Measurements from ENCODE around the gene MACROD1. TPM values are rescaled to one million over a fixed set of nuclear protein-coding genes. Genes with fewer than 3 reads are reported as not detected.

Gene MACROD1
- total RNA-seq, 1 experiment from 2014 or later = 30.9 TPM

DNA sequence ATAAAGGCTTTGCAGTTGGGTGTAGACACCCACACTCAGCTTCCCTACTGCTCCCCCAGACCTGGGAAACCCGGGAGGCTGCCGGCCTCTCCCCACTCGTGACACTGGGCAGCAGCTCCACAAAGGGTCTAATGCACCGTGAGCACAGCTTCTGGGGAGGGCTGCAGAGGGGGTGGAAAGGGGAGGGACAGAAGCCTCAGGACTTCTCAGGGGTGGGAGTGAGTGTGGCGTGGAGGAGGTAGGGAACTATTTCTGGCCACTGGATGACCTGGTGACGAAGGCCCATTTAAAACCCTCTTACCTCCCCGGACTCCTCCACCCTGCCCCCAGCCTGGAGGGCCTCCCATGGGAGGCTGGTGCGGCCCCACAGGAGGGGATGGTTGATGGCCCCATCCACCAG is 56.6 kb downstream of the MACROD1 start:
- no peak for DNase-seq
- no peak overlapping the region for H3K4me3 ChIP-seq (ENCODE audit: insufficient read depth, low read depth, low read length)
- no peaks in the 10 kb centered on the region for H3K36me3 ChIP-seq (replicated peaks; ENCODE audit: control insufficient read depth, insufficient read depth, low read length)
- H3K27me3 ChIP-seq (ENCODE audit: control insufficient read depth, insufficient read depth, low read length) = no peaks in the 10 kb centered on the region

- H3K27me3 ChIP-seq (ENCODE audit: control insufficient read depth, insufficient read depth, low read length) = no peaks in the 10 kb centered on the region; the same call in 1 of the 2 replicates
- no peaks in the 10 kb centered on the region for H3K36me3 ChIP-seq (replicated peaks; ENCODE audit: control insufficient read depth, insufficient read depth, low read length)
- no peak for DNase-seq
- H3K4me3 ChIP-seq (ENCODE audit: insufficient read depth, low read depth, low read length) = no peak overlapping the region
Observed at GRCh38 chr11:64107303-64107702, 58.6 kb downstream of the MACROD1 start.

GRCh38 chr11:64104632-64105031 is 61.3 kb downstream of the MACROD1 start:
- Histone ChIP-seq H3K36me3 (replicated peaks; ENCODE audit: control insufficient read depth, insufficient read depth, low read length) (no peaks in the 10 kb centered on the region), H3K27me3 (ENCODE audit: control insufficient read depth, insufficient read depth, low read length) (peaks cover 3% of the 10 kb centered on the region; the same call in 1 of the 2 replicates), H3K4me3 (ENCODE audit: insufficient read depth, low read depth, low read length) (no peak overlapping the region)
- DNase-seq = no peak

GRCh38 chr11:64103277-64103985 is 62.5 kb downstream of the MACROD1 start:
- peaks cover 3% of the 10 kb centered on the region for H3K27me3 ChIP-seq (ENCODE audit: control insufficient read depth, insufficient read depth, low read length)
- no peak for DNase-seq
- H3K36me3 ChIP-seq (replicated peaks; ENCODE audit: control insufficient read depth, insufficient read depth, low read length) = no peaks in the 10 kb centered on the region
- no peak overlapping the region for H3K4me3 ChIP-seq (ENCODE audit: insufficient read depth, low read depth, low read length)

DNA sequence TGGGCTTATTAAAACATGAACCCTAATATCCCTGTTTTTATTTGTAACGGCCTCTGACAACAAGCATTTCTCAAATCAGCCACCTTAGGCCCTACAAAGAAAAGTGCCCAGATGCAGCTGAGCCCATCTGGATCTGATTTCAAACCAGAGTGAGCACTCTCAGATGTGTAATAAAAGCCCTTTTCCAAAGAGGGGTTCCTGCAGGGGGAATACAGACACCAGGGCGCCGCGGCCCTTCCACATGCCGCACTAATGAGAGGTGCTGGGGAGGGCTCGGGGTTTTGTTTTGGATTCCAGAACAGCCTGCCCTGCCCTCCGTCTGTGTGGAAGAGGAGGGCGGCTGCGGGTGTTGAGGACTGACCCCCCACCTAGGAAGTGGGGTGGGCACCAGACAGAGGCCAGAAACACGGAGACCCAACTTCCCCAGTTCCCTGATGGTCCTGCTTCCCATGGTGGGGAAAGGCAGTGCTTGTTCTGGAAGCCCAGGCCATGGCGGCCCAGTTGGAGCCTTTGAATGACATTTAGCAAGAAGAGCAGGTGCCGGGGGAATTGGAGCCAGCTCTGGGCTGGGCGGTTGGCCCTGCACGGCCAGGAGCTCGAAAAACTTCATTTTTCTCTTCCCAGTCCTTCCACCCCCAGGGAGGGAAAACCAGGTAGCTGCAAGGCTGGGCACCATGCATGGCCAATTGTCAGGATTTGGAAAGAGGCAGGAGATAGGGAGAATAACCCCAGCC is 63.7 kb downstream of the MACROD1 start:
- Histone ChIP-seq H3K27me3 (ENCODE audit: control insufficient read depth, insufficient read depth, low read length) (peaks cover 3% of the 10 kb centered on the region), H3K36me3 (replicated peaks; ENCODE audit: control insufficient read depth, insufficient read depth, low read length) (no peaks in the 10 kb centered on the region), H3K4me3 (ENCODE audit: insufficient read depth, low read depth, low read length) (no peak overlapping the region)
- no peak for DNase-seq

DNA sequence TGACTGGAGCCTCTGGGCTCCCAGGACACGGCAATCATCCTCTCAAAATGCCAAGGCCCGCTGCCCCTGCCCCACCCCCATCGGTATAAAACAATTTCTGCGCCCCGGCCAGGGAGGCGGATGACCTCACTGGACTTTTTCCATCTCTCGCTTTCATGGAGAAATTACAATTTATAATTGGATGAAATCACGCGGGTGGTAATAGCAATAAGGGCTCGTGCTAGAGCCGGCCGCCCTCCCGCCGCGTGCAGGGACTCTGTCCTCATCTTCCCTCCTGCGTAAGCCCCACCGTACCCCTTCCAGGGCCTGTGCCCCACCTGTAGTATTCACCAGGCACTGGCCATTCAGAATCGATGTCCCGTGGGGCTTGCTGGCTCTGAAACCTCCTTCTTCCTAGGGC is 64.5 kb downstream of the MACROD1 start:
- Histone ChIP-seq H3K4me3 (ENCODE audit: insufficient read depth, low read depth, low read length) (no peak overlapping the region), H3K36me3 (replicated peaks; ENCODE audit: control insufficient read depth, insufficient read depth, low read length) (no peaks in the 10 kb centered on the region), H3K27me3 (ENCODE audit: control insufficient read depth, insufficient read depth, low read length) (peaks cover 3% of the 10 kb centered on the region)
- no peak for DNase-seq

GRCh38 chr11:64100782-64101353 is 65.0 kb downstream of the MACROD1 start:
- no peak for DNase-seq
- Histone ChIP-seq H3K27me3 (ENCODE audit: control insufficient read depth, insufficient read depth, low read length) (peaks cover 3% of the 10 kb centered on the region), H3K4me3 (ENCODE audit: insufficient read depth, low read depth, low read length) (no peak overlapping the region), H3K36me3 (replicated peaks; ENCODE audit: control insufficient read depth, insufficient read depth, low read length) (no peaks in the 10 kb centered on the region)

DNA sequence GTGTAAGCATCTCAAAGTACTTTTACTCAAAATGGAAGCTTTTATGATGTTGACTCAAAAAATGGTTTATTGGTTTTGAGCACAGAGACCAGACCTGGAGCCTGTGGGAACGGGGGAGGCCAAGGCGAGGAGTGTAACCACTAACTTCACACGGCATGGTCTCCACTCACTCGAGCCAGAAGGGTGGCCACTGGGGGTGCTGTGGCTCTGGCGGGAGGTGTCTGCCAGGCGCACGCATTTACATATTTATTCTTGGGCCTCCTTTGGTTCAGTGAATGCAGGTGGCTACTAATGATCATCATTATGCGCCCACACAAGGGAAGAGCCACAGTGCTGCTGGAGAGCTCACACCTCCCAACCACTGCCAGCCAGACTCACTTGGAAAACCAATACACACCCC is 65.6 kb downstream of the MACROD1 start:
- peak; percentile 92 for DNase-seq
- no peak overlapping the region for H3K4me3 ChIP-seq (ENCODE audit: insufficient read depth, low read depth, low read length)
- H3K36me3 ChIP-seq (replicated peaks; ENCODE audit: control insufficient read depth, insufficient read depth, low read length) = no peaks in the 10 kb centered on the region
- peaks cover 3% of the 10 kb centered on the region for H3K27me3 ChIP-seq (ENCODE audit: control insufficient read depth, insufficient read depth, low read length)

- no peak overlapping the region for H3K4me3 ChIP-seq (ENCODE audit: insufficient read depth, low read depth, low read length)
- H3K36me3 ChIP-seq (replicated peaks; ENCODE audit: control insufficient read depth, insufficient read depth, low read length) = no peaks in the 10 kb centered on the region
- peaks cover 3% of the 10 kb centered on the region for H3K27me3 ChIP-seq (ENCODE audit: control insufficient read depth, insufficient read depth, low read length)
- DNase-seq = no peak
Observed at GRCh38 chr11:64099436-64099835, 66.5 kb downstream of the MACROD1 start.

DNA sequence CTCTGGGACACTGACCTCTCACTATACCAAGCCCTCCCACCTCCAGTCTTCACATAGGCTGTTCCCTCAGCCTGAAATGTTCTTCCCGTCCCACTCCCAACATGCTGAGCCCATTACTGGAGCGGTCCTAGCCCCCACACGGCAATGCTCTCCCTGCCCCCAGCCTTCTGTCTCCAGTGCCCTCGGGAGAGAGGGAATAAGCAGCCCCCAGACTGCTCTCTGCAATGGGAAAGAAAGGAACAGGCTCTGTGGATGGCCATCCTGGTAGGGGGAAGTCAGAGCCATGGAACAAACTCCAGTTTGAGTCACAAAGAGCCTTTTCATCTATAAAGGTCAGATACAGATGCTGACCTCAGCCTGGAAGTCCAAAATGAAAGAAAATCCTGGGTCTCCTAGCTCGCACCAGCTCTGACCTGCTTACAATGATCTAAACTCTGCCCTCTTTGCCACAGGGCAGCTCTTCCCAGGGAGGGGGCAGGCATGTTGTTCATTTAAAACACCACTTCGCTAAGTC is 67.5 kb downstream of the MACROD1 start:
- H3K36me3 ChIP-seq (replicated peaks; ENCODE audit: control insufficient read depth, insufficient read depth, low read length) = no peaks in the 10 kb centered on the region
- no peak overlapping the region for H3K4me3 ChIP-seq (ENCODE audit: insufficient read depth, low read depth, low read length)
- no peak for DNase-seq
- H3K27me3 ChIP-seq (ENCODE audit: control insufficient read depth, insufficient read depth, low read length) = peaks cover 3% of the 10 kb centered on the region

DNA sequence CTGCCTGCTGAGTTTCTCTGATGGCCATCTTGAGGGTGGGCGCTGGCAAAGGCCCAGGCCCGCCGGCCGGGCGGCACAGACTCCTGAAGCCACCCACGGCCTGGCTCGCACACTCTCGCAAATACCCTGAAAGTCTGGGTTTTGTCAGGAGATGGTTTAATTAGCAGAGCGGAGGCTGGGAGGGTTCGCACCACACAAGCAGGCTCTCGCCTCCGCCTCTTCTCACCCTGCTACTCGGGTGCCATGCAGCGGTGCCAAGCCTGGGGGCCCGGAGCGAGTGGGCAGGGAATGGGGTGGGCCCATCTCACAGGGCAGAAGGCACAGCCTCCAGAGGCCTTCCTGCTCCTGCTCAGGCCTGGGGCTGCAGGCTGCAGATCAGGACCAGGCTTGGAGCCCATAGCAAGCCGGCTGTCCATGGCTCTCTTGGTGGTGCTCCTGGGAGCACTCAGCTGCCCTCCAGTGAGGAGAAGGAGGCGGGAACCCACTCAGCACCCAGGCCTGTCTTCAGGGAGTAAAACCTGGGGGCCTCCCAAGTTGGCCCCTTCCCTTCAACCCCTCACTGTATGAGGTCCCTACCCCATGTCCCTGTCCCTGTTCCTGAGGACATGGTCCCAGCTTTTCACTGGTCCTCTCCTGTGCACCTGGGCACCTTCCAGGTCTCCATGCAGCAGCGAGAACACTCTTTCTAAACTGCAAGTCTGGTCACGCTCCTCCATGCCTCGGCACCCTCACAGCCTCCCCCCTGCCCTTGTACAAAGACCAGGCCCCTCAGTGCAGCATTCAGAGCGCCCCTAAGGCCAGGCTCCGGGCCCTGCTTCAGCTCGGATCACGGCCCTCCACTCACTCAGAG is 68.2 kb downstream of the MACROD1 start:
- DNase-seq = no peak
- peaks cover 3% of the 10 kb centered on the region for H3K27me3 ChIP-seq (ENCODE audit: control insufficient read depth, insufficient read depth, low read length)
- no peaks in the 10 kb centered on the region for H3K36me3 ChIP-seq (replicated peaks; ENCODE audit: control insufficient read depth, insufficient read depth, low read length)
- H3K4me3 ChIP-seq (ENCODE audit: insufficient read depth, low read depth, low read length) = no peak overlapping the region

DNA sequence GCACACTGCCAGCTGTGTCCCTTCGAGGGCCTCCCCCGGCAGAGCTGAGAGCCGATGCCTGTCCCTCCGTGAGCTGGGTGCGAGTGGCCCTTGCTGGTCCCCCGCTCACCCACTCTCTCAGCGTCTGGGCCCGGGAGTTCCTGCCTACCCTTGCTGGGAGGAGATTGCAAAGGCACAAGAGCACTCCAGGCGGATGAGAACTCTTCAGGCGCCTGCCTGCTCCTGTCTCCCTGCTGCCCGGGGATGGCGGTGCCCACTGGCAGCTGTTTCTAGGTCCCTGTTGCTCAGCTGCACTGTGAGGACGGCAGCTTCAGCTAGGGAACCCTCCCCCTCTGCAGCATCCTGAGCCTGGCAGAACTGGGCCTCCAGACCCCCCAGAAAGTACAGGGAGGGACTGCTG is 69.1 kb downstream of the MACROD1 start:
- no peak for DNase-seq
- Histone ChIP-seq H3K4me3 (ENCODE audit: insufficient read depth, low read depth, low read length) (no peak overlapping the region), H3K27me3 (ENCODE audit: control insufficient read depth, insufficient read depth, low read length) (peaks cover 5% of the 10 kb centered on the region), H3K36me3 (replicated peaks; ENCODE audit: control insufficient read depth, insufficient read depth, low read length) (no peaks in the 10 kb centered on the region)

DNA sequence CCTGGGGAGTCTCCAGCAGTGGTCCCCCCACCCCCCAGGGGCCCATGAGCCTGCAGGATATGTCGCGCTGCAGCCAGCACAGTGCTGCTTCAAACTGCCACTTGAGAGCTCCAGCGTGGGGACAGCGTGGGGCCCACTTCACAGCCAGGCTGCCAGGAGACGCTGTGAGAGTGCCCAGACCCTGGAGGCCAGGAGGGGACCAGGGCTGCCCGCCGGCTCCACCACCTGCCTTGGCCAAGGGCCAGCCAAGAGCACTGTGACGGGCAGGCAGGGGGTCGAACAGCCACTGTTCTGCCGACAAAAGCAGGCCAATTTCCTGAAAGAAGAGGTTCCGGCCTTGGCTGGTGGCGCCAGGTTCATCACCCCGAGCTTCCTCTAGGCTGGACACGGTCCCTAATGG is 70.0 kb downstream of the MACROD1 start:
- no peak for DNase-seq
- no peak overlapping the region for H3K4me3 ChIP-seq (ENCODE audit: insufficient read depth, low read depth, low read length)
- H3K36me3 ChIP-seq (replicated peaks; ENCODE audit: control insufficient read depth, insufficient read depth, low read length) = no peaks in the 10 kb centered on the region
- peaks cover 5% of the 10 kb centered on the region for H3K27me3 ChIP-seq (ENCODE audit: control insufficient read depth, insufficient read depth, low read length)

DNA sequence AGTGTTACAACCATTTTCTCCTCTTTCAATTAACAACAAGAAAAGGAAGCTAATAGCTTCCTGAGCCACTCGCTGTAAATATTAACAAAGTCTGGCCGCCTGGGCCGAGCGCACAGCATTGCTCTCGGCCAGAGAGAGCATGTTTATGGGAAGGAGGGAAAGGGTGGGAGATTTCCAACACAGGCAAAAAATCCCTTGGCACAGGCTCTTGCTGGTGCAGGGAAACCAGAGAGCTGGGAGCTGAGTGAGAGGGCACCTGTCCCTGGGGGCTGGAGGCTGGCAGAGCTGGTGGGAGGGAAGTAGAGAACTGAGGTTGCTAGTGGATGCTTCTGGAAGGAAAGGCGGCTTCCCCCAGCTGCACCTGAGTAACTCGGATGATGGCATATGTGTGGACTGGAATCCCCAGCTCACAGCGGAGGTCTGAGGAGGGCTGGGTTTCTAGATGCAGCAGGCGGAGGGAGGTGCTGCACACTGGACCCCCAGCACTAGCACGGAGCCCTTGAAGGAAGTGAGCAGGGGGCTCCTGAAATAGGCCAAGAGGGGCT is 70.6 kb downstream of the MACROD1 start:
- DNase-seq = no peak
- H3K36me3 ChIP-seq (replicated peaks; ENCODE audit: control insufficient read depth, insufficient read depth, low read length) = no peaks in the 10 kb centered on the region
- no peak overlapping the region for H3K4me3 ChIP-seq (ENCODE audit: insufficient read depth, low read depth, low read length)
- peaks cover 5% of the 10 kb centered on the region for H3K27me3 ChIP-seq (ENCODE audit: control insufficient read depth, insufficient read depth, low read length)
